Transverse colon (tissue), 4 donors: ENCODE measurements around the gene FADD. TPM values are rescaled to one million over a fixed set of nuclear protein-coding genes. Genes with fewer than 3 reads are reported as not detected.

Experiments used
- DNase-seq: peaks from one replicate; pipeline ENCODE4 v3.0.0-alpha.2; 2019
- H3K27ac ChIP-seq, 4 donors: fragments of 200-600 bp; sonication (generic); 2 replicates each; pipeline ENCODE4 v1.5.1; 2016 to 2018; ENCODE audit warnings: inconsistent platforms in 4 of 4
- H3K27me3 ChIP-seq: fragments of 200-600 bp; sonication (generic); 2 replicates; pipeline ENCODE4 v1.5.1; 2017; ENCODE audit warnings: inconsistent platforms
- H3K36me3 ChIP-seq, 4 donors: fragments of 200-600 bp; sonication (generic); 2 replicates each; pipeline ENCODE4 v1.5.1; 2017 to 2019; ENCODE audit warnings: inconsistent platforms in 4 of 4
- H3K4me1 ChIP-seq, 4 donors: fragments of 200-600 bp; sonication (generic); 2 replicates each; pipeline ENCODE4 v1.5.1; 2017 to 2020; ENCODE audit warnings: inconsistent platforms in 4 of 4
- H3K4me3 ChIP-seq, 4 donors: fragments of 200-600 bp; sonication (generic); 1 replicate in 1 of 4; 2 replicates in 3 of 4; pipeline versions ENCODE4 v1.5.1 to v1.6.1; 2017 to 2019; ENCODE audit warnings: inconsistent platforms in 4 of 4
- H3K9me3 ChIP-seq, 2 donors: fragments of 200-600 bp; sonication (generic); 2 replicates each; pipeline ENCODE4 v1.5.1; 2017 to 2019; ENCODE audit warnings: inconsistent platforms in 2 of 2
- EP300 ChIP-seq: sonication (generic); formaldehyde crosslinking; IDR thresholded peaks from one replicate; pipeline ENCODE4 v1.6.1; 2017; ENCODE audit warnings: antibody characterized with exemption, low read depth
- POLR2A ChIP-seq: fragments of 450-650 bp; IDR thresholded peaks from one replicate; pipeline ENCODE4 v1.6.1; 2016; ENCODE audit warnings: antibody characterized with exemption, mild to moderate bottlenecking, moderate library complexity
- POLR2AphosphoS5 ChIP-seq, 3 donors: sonication (generic); formaldehyde crosslinking; IDR thresholded peaks; one replicate each; pipeline ENCODE4 v1.6.1; 2016; ENCODE audit warnings: antibody characterized with exemption in 3 of 3
- WGBS, 2 donors: methylation state at CpG; one replicate each; pipeline ENCODE4 v1.1.5; 2018; ENCODE audit warnings: low coverage in 1 of 2; 5-methylcytosine and 5-hydroxymethylcytosine counted together
- in situ Hi-C, 4 donors: fragments of 200-750 bp; cut with MboI; loops; one replicate each; pipeline versions ENCODE4 v1.15.0 to v1.15.1; 2017; ENCODE audit warnings: low sequenced_read_pairs in 3 of 4, low pct_ligation_motif_present in 1 of 4, low pct_unique_long_range_greater_than_20kb in 1 of 4
- intact Hi-C: fragments of 100-400 bp; cut with DNase I; formaldehyde crosslinking; loops from one replicate; pipeline ENCODE4 v1.15.1; 2023; ENCODE audit warnings: low total_unique reads
- total RNA-seq, 4 donors: library from RNA; depleted of rRNA; stranded (reverse); fragments of >200 nt; gene quantifications; one replicate each; pipeline ENCODE4 v1.1.0, GENCODE V29; 2016
- TF ChIP-seq, protein P1 (sequence below), 5 experiments: fragments of 200-600 bp in 3 of 5; fragments of 450-650 bp in 2 of 5; sonication (generic) in 3 of 5; IDR thresholded peaks; 1 replicate in 2 of 5; 2 replicates in 3 of 5; pipeline ENCODE4 v1.5.1; 2016 to 2017; ENCODE audit warnings: antibody characterized with exemption in 5 of 5, inconsistent platforms in 3 of 5, mild to moderate bottlenecking in 2 of 5, moderate library complexity in 1 of 5

Gene FADD
- 10 to 100 TPM; 24.5 to 42.3 (median 31.5) TPM for total RNA-seq

- Histone ChIP-seq H3K9me3 (no peaks in the 10 kb centered on the region), H3K27me3 (no peaks in the 10 kb centered on the region), H3K36me3 (peaks cover 0 to 18% (median 6%) of the 10 kb centered on the region in 4 donors), H3K4me1 (peaks cover 10 to 21% (median 18%) of the 10 kb centered on the region in 4 donors), H3K27ac (peak within 1 kb of the TSS; percentile 94 to 99 (median 96)), H3K4me3 (peak within 1 kb of the TSS; percentile 69 to 96 (median 88))
- TF ChIP-seq POLR2A (peak; percentile 90), EP300 (no peak), POLR2AphosphoS5 (IDR thresholded peaks at IDR 0.05) (peak; percentile 88 to 97 (median 93))
- TF ChIP-seq, protein P1, sequence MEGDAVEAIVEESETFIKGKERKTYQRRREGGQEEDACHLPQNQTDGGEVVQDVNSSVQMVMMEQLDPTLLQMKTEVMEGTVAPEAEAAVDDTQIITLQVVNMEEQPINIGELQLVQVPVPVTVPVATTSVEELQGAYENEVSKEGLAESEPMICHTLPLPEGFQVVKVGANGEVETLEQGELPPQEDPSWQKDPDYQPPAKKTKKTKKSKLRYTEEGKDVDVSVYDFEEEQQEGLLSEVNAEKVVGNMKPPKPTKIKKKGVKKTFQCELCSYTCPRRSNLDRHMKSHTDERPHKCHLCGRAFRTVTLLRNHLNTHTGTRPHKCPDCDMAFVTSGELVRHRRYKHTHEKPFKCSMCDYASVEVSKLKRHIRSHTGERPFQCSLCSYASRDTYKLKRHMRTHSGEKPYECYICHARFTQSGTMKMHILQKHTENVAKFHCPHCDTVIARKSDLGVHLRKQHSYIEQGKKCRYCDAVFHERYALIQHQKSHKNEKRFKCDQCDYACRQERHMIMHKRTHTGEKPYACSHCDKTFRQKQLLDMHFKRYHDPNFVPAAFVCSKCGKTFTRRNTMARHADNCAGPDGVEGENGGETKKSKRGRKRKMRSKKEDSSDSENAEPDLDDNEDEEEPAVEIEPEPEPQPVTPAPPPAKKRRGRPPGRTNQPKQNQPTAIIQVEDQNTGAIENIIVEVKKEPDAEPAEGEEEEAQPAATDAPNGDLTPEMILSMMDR (IDR thresholded peaks at IDR 0.05): peak in 1 of 5 experiments; percentile 8
- in situ Hi-C loops: no loop called here
- DNase-seq: peak; percentile 94
- WGBS, 2 donors: 0% methylated on average over 4 to 80 of the region's 91 CpGs
- intact Hi-C loops: loop anchor here (1.0 kb wide), 1 partner anchor 67 kb away; the partner anchor contains the start of gene PPFIA1
Observed at GRCh38 chr11:70202920-70203750, at the start of gene FADD. TSS of gene FADD (plus strand) at chr11:70203296. CDS start at chr11:70203460, 164 bp downstream.

DNA sequence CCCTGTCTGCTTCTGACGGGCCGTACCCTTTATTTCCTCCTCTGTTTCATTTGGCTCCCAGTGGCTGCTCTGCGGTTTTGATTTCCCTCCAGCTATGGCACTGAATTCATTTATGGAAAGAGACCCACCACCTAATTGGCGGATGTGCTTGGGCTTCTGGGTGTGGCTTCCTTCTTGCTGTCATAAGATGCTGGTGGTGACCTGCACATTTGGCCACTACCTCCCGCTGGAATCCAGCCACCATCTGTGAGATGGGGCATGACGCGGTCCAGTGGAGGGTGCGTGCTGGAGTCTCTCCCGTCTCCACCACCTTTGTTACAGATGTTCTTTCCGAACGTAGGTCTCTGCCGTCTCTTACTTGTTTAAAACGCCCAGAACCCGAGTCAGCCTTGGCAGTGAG lies 47.7 kb upstream of the FADD start:
- H3K27ac ChIP-seq: no peak overlapping the region
- H3K4me1 ChIP-seq: peaks cover 0 to 5% (median 0%) of the 10 kb centered on the region in 4 donors
- H3K36me3 ChIP-seq: no peaks in the 10 kb centered on the region
- no peak overlapping the region for H3K4me3 ChIP-seq
- TF ChIP-seq POLR2A (no peak), POLR2AphosphoS5 (IDR thresholded peaks at IDR 0.05) (no peak), EP300 (no peak)
- TF ChIP-seq, protein P1 (IDR thresholded peaks at IDR 0.05): no peak
- no peaks in the 10 kb centered on the region for H3K27me3 ChIP-seq
- in situ Hi-C loops: no loop called here
- no peaks in the 10 kb centered on the region for H3K9me3 ChIP-seq
- intact Hi-C loops: no loop called here
- no peak for DNase-seq
- WGBS, 2 donors: 73 to 91% methylated on average over 3 to 13 of the region's 14 CpGs

GRCh38 chr11:70156291-70157037 lies 46.6 kb upstream of the FADD start:
- TF ChIP-seq POLR2A: no peak
- no peak for TF ChIP-seq POLR2AphosphoS5 (IDR thresholded peaks at IDR 0.05)
- TF ChIP-seq, protein P1 (IDR thresholded peaks at IDR 0.05): no peak
- no peak for TF ChIP-seq EP300

DNA sequence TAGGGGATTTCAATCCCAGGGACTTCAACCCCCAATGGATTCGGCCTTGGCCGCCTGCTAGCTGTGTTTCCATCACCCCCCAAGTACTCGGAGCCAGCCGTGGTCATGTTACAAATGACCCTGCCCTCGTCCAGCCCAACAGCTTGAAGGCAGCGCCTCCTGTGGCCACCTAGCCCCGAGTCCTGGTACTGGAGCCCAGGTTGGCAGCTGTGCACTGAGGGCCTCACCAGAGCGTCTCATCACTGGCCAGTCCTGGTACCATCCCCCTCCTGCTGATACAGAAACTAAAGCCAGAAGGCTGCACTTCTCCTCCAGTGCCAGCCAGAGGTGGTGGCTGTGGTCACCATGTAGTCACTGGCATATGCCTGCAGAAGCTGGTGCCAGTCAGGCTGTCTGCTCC lies 44.9 kb upstream of the FADD start:
- 56 to 80% methylated on average over 2 to 8 of the region's 8 CpGs for WGBS, 2 donors
- Histone ChIP-seq H3K4me3 (no peak overlapping the region), H3K9me3 (no peaks in the 10 kb centered on the region), H3K27me3 (no peaks in the 10 kb centered on the region), H3K36me3 (no peaks in the 10 kb centered on the region), H3K27ac (no peak overlapping the region), H3K4me1 (peaks cover 0 to 5% (median 0%) of the 10 kb centered on the region in 4 donors)
- in situ Hi-C loops (no loop called here), intact Hi-C loops (no loop called here)
- TF ChIP-seq EP300 (no peak), POLR2A (no peak), POLR2AphosphoS5 (IDR thresholded peaks at IDR 0.05) (no peak)
- TF ChIP-seq, protein P1 (IDR thresholded peaks at IDR 0.05): no peak
- no peak for DNase-seq

More at GRCh38 chr11:70156291-70157037, 46.6 kb upstream of the FADD start:
- H3K9me3 ChIP-seq: no peaks in the 10 kb centered on the region
- intact Hi-C loops (no loop called here), in situ Hi-C loops (no loop called here)
- no peaks in the 10 kb centered on the region for H3K27me3 ChIP-seq
- no peak overlapping the region for H3K4me3 ChIP-seq
- no peaks in the 10 kb centered on the region for H3K36me3 ChIP-seq
- WGBS, 2 donors: 80 to 86% methylated on average over 9 to 18 of the region's 18 CpGs
- peaks cover 0 to 5% (median 0%) of the 10 kb centered on the region in 4 donors for H3K4me1 ChIP-seq
- DNase-seq: no peak
- H3K27ac ChIP-seq: no peak overlapping the region
